NCI-H2081 treated with DMSO at 0.1 percent for 48 hours (cell line): ENCODE measurements around the gene ASPHD2.
"Not testable (repeated sequence)": the region's sequence is repeated elsewhere in the genome, so short reads cannot be mapped to it uniquely, and the experiment has no call there.

Experiments used
- DNase-seq: peaks from one replicate; lab custom pipeline; 2025; lab: John Stamatoyannopoulos, UW

Gene ASPHD2

GRCh38 chr22:26416670-26417276 is 12.3 kb upstream of the ASPHD2 start:
- no peak for DNase-seq

GRCh38 chr22:26417406-26417805 is 11.7 kb upstream of the ASPHD2 start:
- DNase-seq: no peak

- no peak for DNase-seq
Measured at GRCh38 chr22:26418620-26419019, 10.4 kb upstream of the ASPHD2 start.

- DNase-seq: no peak
Measured at GRCh38 chr22:26426924-26427323, 2.1 kb upstream of the ASPHD2 start.

GRCh38 chr22:26429458-26430286 is 612 bp downstream of the ASPHD2 start:
- DNase-seq: no peak

GRCh38 chr22:26430600-26430999 is 1.5 kb downstream of the ASPHD2 start:
- no peak for DNase-seq

GRCh38 chr22:26431261-26431995 is 2.4 kb downstream of the ASPHD2 start:
- DNase-seq: no peak

GRCh38 chr22:26432619-26433311 is 3.7 kb downstream of the ASPHD2 start:
- DNase-seq: no peak

GRCh38 chr22:26433805-26434204 is 4.7 kb downstream of the ASPHD2 start:
- DNase-seq: no peak

GRCh38 chr22:26435327-26436093 is 6.5 kb downstream of the ASPHD2 start:
- DNase-seq: no peak

- no peak for DNase-seq
Measured at GRCh38 chr22:26436903-26437515, 7.9 kb downstream of the ASPHD2 start.

- no peak for DNase-seq
Measured at GRCh38 chr22:26437694-26438392, 8.8 kb downstream of the ASPHD2 start.

GRCh38 chr22:26438776-26439175 is 9.7 kb downstream of the ASPHD2 start:
- not testable (repeated sequence) for DNase-seq

GRCh38 chr22:26439559-26439958 is 10.5 kb downstream of the ASPHD2 start:
- DNase-seq: no peak

- DNase-seq: no peak
Measured at GRCh38 chr22:26442086-26442756, 13.2 kb downstream of the ASPHD2 start.

GRCh38 chr22:26443901-26444690 is 15.0 kb downstream of the ASPHD2 start:
- no peak for DNase-seq

- no peak for DNase-seq
Measured at GRCh38 chr22:26444777-26445176, 15.7 kb downstream of the ASPHD2 start.

GRCh38 chr22:26445577-26446275 is 16.7 kb downstream of the ASPHD2 start:
- no peak for DNase-seq
